Loucy (cell line): Measurements from ENCODE around the gene SORCS2.

Source experiments
- H2AFZ ChIP-seq: fragments of 200-600 bp; sonication (generic); 2 replicates; pipeline ENCODE4 v1.6.0; 2016; ENCODE audit warnings: antibody characterized with exemption, mild to moderate bottlenecking, low read length, moderate library complexity
- H3F3A ChIP-seq: fragments of 200-600 bp; 2 replicates; pipeline ENCODE4 v1.6.0; 2016; ENCODE audit warnings: antibody characterized with exemption, low read depth, mild to moderate bottlenecking
- H3K27me3 ChIP-seq: fragments of 200-600 bp; sonication (generic); 2 replicates; pipeline ENCODE4 v1.6.1; 2014; ENCODE audit warnings: low read length, mild to moderate bottlenecking; ENCODE audit not compliant: insufficient read depth, poor library complexity, severe bottlenecking
- H3K36me3 ChIP-seq: fragments of 200-600 bp; sonication (generic); 2 replicates; pipeline ENCODE4 v1.6.1; 2016; ENCODE audit warnings: low read length; ENCODE audit not compliant: insufficient read depth
- H3K4me1 ChIP-seq: fragments of 200-600 bp; sonication (generic); 2 replicates; pipeline ENCODE4 v1.5.1; 2014; ENCODE audit warnings: low read length, mild to moderate bottlenecking; ENCODE audit not compliant: insufficient read depth, poor library complexity, severe bottlenecking
- H3K4me2 ChIP-seq: fragments of 200-600 bp; sonication (generic); 2 replicates; pipeline ENCODE4 v1.6.0; 2014; ENCODE audit warnings: antibody characterized with exemption, low read length, low read depth, mild to moderate bottlenecking; ENCODE audit not compliant: poor library complexity, severe bottlenecking
- H3K4me3 ChIP-seq: fragments of 200-600 bp; sonication (generic); 2 replicates; pipeline ENCODE4 v1.5.1; 2014; ENCODE audit warnings: low read length, mild to moderate bottlenecking, mixed read lengths; ENCODE audit not compliant: poor library complexity, severe bottlenecking
- H3K79me2 ChIP-seq: fragments of 200-600 bp; sonication (generic); 2 replicates; pipeline ENCODE4 v1.6.1; 2014; ENCODE audit warnings: low read length; ENCODE audit not compliant: insufficient read depth
- H3K9ac ChIP-seq: fragments of 200-600 bp; sonication (generic); 2 replicates; pipeline ENCODE4 v1.6.0; 2014; ENCODE audit warnings: mild to moderate bottlenecking, low read depth, low read length, moderate library complexity; ENCODE audit not compliant: poor library complexity, severe bottlenecking
- H3K9me2 ChIP-seq: fragments of 200-600 bp; sonication (generic); replicated peaks from 2 replicates; pipeline ENCODE4 v1.6.1; 2016; ENCODE audit warnings: low read depth, low read length, mixed read lengths
- H3K9me3 ChIP-seq: fragments of 200-600 bp; sonication (generic); 2 replicates; pipeline ENCODE4 v1.6.1; 2014; ENCODE audit warnings: mild to moderate bottlenecking, antibody characterized with exemption, low read length, low read depth; ENCODE audit not compliant: insufficient read depth
- H4K20me1 ChIP-seq: fragments of 200-600 bp; sonication (generic); 2 replicates; pipeline ENCODE4 v1.6.0; 2014; ENCODE audit warnings: antibody characterized with exemption, low read length, mild to moderate bottlenecking; ENCODE audit not compliant: insufficient read depth, poor library complexity, severe bottlenecking
- EZH2phosphoT487 ChIP-seq: fragments of 200-600 bp; IDR thresholded peaks from 2 replicates; pipeline ENCODE4 v1.6.1; 2018; ENCODE audit warnings: antibody characterized with exemption, mild to moderate bottlenecking, moderate library complexity, borderline replicate concordance
- TF ChIP-seq, protein P1 (sequence below): fragments of 200-600 bp; sonication (generic); conservative IDR thresholded peaks from 2 replicates; pipeline ENCODE4 v1.5.1; 2014; ENCODE audit warnings: mild to moderate bottlenecking, antibody characterized with exemption, low read length

The SORCS2 gene

DNA sequence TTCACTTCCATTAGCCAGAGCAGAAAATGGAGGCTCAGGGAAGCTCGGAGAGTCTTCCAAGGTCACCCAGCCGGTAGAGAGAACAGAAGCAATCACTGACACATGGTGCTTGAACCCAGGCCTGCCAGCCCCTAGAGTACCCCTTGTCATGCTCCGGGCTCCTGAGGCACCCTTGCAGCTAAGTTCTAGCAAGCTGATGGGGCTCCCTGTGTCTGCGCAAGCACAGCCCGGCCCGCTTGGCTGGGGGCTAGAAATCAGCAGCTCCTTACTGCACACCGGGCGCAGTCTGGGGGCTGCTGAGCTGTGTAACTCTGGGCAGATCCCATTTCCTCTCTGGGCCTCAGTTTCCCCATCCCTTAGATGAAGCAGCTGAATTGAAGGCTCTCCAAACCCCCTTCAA lies 344.5 kb downstream of the SORCS2 start:
- Histone ChIP-seq H3K9me2 (no peaks in the 10 kb centered on the region), H3K27me3 (no peaks in the 10 kb centered on the region), H3K79me2 (no peaks in the 10 kb centered on the region), H3K36me3 (no peaks in the 10 kb centered on the region), H3K9me3 (peaks cover 15% of the 10 kb centered on the region; the same call in 1 of the 2 replicates), H3F3A (no peaks in the 10 kb centered on the region), H3K4me3 (no peak overlapping the region), H3K4me1 (no peaks in the 10 kb centered on the region), H2AFZ (no peak overlapping the region), H3K4me2 (no peak overlapping the region), H4K20me1 (no peaks in the 10 kb centered on the region), H3K9ac (no peak overlapping the region)
- no peak for TF ChIP-seq EZH2phosphoT487
- TF ChIP-seq, protein P1, sequence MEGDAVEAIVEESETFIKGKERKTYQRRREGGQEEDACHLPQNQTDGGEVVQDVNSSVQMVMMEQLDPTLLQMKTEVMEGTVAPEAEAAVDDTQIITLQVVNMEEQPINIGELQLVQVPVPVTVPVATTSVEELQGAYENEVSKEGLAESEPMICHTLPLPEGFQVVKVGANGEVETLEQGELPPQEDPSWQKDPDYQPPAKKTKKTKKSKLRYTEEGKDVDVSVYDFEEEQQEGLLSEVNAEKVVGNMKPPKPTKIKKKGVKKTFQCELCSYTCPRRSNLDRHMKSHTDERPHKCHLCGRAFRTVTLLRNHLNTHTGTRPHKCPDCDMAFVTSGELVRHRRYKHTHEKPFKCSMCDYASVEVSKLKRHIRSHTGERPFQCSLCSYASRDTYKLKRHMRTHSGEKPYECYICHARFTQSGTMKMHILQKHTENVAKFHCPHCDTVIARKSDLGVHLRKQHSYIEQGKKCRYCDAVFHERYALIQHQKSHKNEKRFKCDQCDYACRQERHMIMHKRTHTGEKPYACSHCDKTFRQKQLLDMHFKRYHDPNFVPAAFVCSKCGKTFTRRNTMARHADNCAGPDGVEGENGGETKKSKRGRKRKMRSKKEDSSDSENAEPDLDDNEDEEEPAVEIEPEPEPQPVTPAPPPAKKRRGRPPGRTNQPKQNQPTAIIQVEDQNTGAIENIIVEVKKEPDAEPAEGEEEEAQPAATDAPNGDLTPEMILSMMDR, result no peak

DNA sequence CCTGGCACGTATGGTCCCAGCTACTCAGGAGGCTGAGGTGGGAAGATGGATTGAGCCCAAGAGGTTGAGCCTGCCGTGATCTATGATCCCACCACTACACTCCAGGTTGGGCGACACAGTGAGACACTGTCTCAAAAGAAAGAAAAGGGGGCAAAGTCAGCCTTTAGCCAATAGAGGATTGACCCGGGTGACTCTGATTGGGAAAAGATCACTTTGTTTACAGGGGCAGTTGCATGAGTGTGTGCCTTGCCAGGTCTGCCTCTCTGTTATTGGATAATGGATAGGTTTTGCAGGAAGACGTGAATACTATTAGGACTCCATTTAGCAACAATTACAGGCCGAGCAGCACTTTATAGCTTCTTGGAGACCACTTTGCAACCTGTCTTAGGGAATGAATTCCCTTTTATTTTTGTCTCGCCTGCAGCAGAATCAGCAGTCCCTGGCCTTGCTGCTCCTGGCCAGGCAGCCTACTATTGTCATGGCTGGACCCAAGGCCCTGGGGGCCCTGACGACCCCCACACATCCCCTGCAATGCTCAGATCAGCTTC lies 345.6 kb downstream of the SORCS2 start:
- Histone ChIP-seq H3K4me2 (no peak overlapping the region), H3K79me2 (no peaks in the 10 kb centered on the region), H3K9me3 (peaks cover 11% of the 10 kb centered on the region; the same call in 1 of the 2 replicates), H3K9ac (no peak overlapping the region), H2AFZ (no peak overlapping the region), H3K36me3 (no peaks in the 10 kb centered on the region), H3F3A (no peaks in the 10 kb centered on the region), H3K9me2 (no peaks in the 10 kb centered on the region), H3K4me3 (no peak overlapping the region), H3K4me1 (no peaks in the 10 kb centered on the region), H3K27me3 (no peaks in the 10 kb centered on the region), H4K20me1 (no peaks in the 10 kb centered on the region)
- TF ChIP-seq, protein P1, result no peak
- TF ChIP-seq EZH2phosphoT487, result no peak

DNA sequence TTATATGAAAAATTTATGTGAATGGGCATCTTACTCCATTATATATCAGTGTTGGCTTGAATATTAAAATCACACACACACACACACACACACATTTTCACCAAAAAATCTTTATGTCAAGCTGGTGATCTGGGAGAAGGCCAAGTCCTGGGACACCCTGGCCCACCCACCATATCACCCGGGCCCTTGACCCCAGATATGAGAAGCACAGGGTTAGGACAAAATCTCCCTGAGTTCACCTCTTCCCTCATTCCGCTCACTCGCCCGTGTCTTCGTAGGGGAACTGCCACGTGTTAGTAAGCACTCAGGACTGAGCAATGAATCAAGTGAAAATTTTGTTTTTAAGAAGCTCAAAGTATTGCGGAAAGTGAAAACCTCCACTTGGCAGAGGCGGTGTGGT lies 346.2 kb downstream of the SORCS2 start:
- no peak overlapping the region for H2AFZ ChIP-seq
- TF ChIP-seq, protein P1, result no peak
- TF ChIP-seq EZH2phosphoT487, result no peak
- no peaks in the 10 kb centered on the region for H3K79me2 ChIP-seq
- no peak overlapping the region for H3K9ac ChIP-seq
- H3K27me3 ChIP-seq, result no peaks in the 10 kb centered on the region
- H3K9me2 ChIP-seq, result no peaks in the 10 kb centered on the region
- H3F3A ChIP-seq, result no peaks in the 10 kb centered on the region
- H3K9me3 ChIP-seq, result peaks cover 11% of the 10 kb centered on the region; the same call in 1 of the 2 replicates
- H3K4me2 ChIP-seq, result no peak overlapping the region
- no peaks in the 10 kb centered on the region for H4K20me1 ChIP-seq
- H3K4me1 ChIP-seq, result no peaks in the 10 kb centered on the region
- H3K4me3 ChIP-seq, result no peak overlapping the region
- H3K36me3 ChIP-seq, result no peaks in the 10 kb centered on the region
